Calu3 (cell line): Measurements from ENCODE around the gene SLC22A23. TPM values are rescaled to one million over a fixed set of nuclear protein-coding genes. Genes with fewer than 3 reads are reported as not detected.

Experiments
- BruUV-seq: library from RNA; stranded (reverse); fragments of 400-500 nt; replicated peaks from 2 replicates; lab custom pipeline; 2021; lab: Mats Ljungman, UMichigan
- CTCF ChIA-PET: fragments of 300-600 bp; sonication (Branson Sonifier 250); formaldehyde crosslinking; loops from one replicate; lab custom pipeline; 2022; ENCODE audit warnings: antibody characterized with exemption; lab: Charles Lee
- DNase-seq: peaks from one replicate; pipeline ENCODE4 v3.0.0; 2022
- H3K27ac Mint-ChIP-seq: one replicate; pipeline ENCODE4 v1.8.0; 2022; ENCODE audit warnings: mixed read lengths; ENCODE audit not compliant: unreplicated experiment
- H3K27me3 Mint-ChIP-seq: one replicate; pipeline ENCODE4 v1.8.0; 2022; ENCODE audit warnings: mixed read lengths; ENCODE audit not compliant: unreplicated experiment
- H3K36me3 Mint-ChIP-seq: one replicate; pipeline ENCODE4 v1.8.0; 2022; ENCODE audit warnings: mild to moderate bottlenecking, moderate library complexity, mixed read lengths; ENCODE audit not compliant: insufficient read depth, unreplicated experiment
- H3K4me1 Mint-ChIP-seq: one replicate; pipeline ENCODE4 v1.8.0; 2022; ENCODE audit warnings: mild to moderate bottlenecking, low read depth, mixed read lengths; ENCODE audit not compliant: unreplicated experiment
- H3K4me3 Mint-ChIP-seq: one replicate; pipeline ENCODE4 v1.8.0; 2022; ENCODE audit warnings: mild to moderate bottlenecking, low read depth, moderate library complexity, mixed read lengths; ENCODE audit not compliant: unreplicated experiment
- H3K9me3 Mint-ChIP-seq: one replicate; pipeline ENCODE4 v1.8.0; 2022; ENCODE audit warnings: low read depth, mixed read lengths; ENCODE audit not compliant: unreplicated experiment
- intact Hi-C: fragments of 100-400 bp; cut with micrococcal nuclease; formaldehyde crosslinking; loops from one replicate; pipeline ENCODE4 v1.10.0; 2022; ENCODE audit not compliant: unreplicated experiment
- total RNA-seq: library from RNA; stranded (reverse); gene quantifications from 2 replicates; pipeline ENCODE4 v1.2.3, GENCODE V29; 2022
- TF ChIP-seq, protein P1 (sequence below): fragments of 200-600 bp; IDR thresholded peaks from one replicate; pipeline ENCODE4 v1.8.0; 2022; ENCODE audit warnings: antibody characterized with exemption; ENCODE audit not compliant: unreplicated experiment

SLC22A23 gene
- total RNA-seq, 1 experiment from 2014 or later = 3.9 TPM

DNA sequence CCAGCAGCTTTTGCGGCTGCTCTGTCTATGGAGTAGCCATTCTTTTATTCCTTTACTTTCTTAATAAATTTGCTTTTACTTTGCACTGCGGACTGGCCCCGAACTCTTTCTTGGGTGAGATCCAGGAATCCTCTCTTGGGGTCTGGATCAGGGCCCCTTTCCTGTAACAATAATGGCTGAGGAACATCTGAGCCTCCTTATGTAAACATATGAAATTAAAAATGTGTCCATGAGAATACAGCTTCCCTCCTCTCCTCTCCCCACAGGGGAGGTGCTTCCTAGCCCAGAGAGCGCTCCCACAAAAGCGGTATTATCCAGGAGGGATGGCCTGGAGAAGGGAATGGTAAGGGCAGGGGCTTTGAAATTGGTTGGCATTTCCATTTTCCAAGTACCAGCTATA is 117.0 kb downstream of the SLC22A23 start:
- BruUV-seq = no TSS peak
- intact Hi-C loops = no loop called here
- CTCF ChIA-PET = no interaction called here

DNA sequence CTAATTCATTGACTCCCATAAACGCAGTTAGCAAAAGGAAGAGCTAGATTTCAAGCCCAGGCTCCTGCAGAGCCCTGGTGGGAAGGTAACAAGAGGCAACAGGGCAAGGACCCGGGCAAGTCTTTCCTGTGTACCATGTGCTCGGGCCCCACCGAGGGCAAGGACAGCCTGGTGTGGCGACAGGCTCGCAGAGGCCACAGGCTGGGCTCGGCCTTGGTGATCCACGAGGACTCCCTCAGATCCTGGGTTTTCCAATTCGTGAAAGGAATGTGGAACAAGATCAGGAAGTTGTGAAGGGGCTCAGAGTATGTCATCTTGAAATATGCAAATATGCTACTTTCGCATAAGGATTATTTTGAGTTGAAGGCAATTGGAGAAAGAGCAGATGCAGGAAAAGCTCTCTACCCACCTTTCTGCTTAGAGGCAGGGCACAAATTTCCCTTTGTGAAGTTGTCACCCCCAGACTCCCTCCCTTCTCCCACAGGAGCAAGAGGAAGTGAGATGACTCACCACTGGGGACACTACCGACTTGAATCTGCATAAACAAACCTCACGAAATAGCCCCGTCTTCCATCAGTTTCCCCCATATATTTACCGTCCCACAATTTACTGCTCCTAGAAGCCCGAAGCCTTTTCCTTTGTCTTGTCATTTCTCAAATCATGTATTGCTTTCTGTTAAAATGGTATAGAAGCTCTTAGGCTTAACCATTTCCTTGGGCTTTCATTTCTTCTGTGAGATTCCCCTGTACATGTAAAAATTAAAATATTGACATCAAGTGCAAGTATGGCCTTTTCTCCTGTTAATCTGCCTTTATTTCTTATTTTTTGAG is 119.1 kb downstream of the SLC22A23 start:
- H3K27me3 Mint-ChIP-seq = peaks cover 13% of the 10 kb centered on the region
- CTCF ChIA-PET = no interaction called here
- intact Hi-C loops = no loop called here
- no peak overlapping the region for H3K27ac Mint-ChIP-seq
- peak; percentile 20 for DNase-seq
- H3K36me3 Mint-ChIP-seq = no peaks in the 10 kb centered on the region
- H3K4me3 Mint-ChIP-seq = peak overlapping the region; percentile 22
- H3K9me3 Mint-ChIP-seq = no peaks in the 10 kb centered on the region
- BruUV-seq = no TSS peak
- peaks cover 18% of the 10 kb centered on the region for H3K4me1 Mint-ChIP-seq
- TF ChIP-seq, protein P1, sequence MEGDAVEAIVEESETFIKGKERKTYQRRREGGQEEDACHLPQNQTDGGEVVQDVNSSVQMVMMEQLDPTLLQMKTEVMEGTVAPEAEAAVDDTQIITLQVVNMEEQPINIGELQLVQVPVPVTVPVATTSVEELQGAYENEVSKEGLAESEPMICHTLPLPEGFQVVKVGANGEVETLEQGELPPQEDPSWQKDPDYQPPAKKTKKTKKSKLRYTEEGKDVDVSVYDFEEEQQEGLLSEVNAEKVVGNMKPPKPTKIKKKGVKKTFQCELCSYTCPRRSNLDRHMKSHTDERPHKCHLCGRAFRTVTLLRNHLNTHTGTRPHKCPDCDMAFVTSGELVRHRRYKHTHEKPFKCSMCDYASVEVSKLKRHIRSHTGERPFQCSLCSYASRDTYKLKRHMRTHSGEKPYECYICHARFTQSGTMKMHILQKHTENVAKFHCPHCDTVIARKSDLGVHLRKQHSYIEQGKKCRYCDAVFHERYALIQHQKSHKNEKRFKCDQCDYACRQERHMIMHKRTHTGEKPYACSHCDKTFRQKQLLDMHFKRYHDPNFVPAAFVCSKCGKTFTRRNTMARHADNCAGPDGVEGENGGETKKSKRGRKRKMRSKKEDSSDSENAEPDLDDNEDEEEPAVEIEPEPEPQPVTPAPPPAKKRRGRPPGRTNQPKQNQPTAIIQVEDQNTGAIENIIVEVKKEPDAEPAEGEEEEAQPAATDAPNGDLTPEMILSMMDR = no peak

More for the DNA sequence above, 117.0 kb downstream of the SLC22A23 start:
- H3K4me3 Mint-ChIP-seq = no peak overlapping the region
- TF ChIP-seq, protein P1 = no peak
- H3K36me3 Mint-ChIP-seq = no peaks in the 10 kb centered on the region
- no peak overlapping the region for H3K27ac Mint-ChIP-seq
- peaks cover 18% of the 10 kb centered on the region for H3K4me1 Mint-ChIP-seq
- DNase-seq = no peak
- H3K27me3 Mint-ChIP-seq = no peaks in the 10 kb centered on the region
- no peaks in the 10 kb centered on the region for H3K9me3 Mint-ChIP-seq

DNA sequence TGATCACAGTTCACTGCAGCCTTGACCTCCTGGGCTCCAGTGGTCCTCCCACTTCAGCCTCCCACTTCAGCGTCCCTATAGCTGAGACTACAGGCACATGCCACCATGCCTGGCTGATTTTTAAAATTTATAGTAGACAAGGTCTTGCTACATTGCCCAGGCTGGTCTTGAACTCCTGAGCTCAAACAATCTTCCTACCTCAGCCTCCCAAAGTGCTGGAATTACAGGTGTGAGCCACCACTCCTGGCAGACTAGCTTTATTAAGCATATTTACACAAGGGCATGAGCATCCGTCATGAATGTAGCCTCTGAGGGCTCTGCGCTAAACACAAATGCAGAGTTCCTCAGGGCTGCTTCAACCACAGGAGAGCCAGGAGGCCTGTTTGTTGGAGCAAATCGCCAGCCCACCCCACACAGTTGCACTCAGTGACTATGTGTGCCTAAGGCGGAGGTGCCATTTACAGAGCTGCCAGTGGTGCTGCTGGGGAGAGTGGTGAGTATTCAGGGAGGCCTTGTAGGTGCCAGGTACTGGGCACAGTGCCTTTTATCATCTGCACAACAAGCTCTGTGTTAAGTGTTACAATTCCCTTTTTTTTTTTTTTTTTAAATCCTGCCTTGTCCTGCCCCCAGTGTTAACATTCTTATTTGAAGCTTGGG is 119.9 kb downstream of the SLC22A23 start:
- Mint-ChIP-seq H3K4me1 (peaks cover 18% of the 10 kb centered on the region), H3K36me3 (no peaks in the 10 kb centered on the region), H3K27me3 (peaks cover 20% of the 10 kb centered on the region), H3K4me3 (no peak overlapping the region), H3K9me3 (no peaks in the 10 kb centered on the region), H3K27ac (no peak overlapping the region)
- no peak for DNase-seq
- TF ChIP-seq, protein P1 = no peak
- intact Hi-C loops = no loop called here
- no TSS peak for BruUV-seq
- CTCF ChIA-PET = interaction anchor here (0.6 kb wide), 1 partner anchor 24 kb away, joined by 3 read pairs; no protein-coding TSS in a partner anchor

DNA sequence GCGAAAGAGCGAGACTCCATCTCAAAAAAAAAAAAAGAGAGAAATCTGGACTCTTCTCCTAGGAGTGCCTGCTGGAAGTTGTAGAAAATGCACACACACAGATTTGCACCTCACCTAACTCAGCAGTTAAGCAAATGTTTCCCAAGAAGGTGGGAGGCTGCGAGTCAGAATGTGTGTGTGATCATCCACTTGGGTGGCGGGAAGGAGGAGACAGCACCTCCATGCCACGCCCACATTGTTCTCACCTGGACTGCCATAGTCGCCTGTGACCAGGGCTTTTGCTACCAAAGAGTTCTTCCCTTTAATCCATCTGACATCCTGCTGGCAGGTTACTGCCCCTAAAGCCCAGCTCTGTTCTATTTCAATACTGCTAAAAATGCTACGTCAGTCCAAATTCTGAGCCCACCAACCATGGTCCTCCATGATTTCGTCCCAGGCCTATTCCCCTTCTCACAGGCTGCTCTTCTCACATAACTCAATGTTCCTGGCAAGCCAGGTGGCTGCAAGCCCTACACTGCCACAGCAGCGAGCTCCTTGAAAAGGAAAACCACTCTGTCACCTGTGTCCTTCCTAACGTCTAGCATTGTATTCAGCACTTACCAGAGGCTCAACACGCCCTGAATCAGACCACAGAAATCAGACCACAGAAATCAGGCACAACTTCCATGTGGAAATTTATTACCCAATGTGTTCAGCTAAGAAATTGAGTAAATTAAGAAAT is 120.6 kb downstream of the SLC22A23 start:
- CTCF ChIA-PET = interaction anchor here (0.6 kb wide), 1 partner anchor 24 kb away, joined by 3 read pairs; no protein-coding TSS in a partner anchor
- peaks cover 20% of the 10 kb centered on the region for H3K27me3 Mint-ChIP-seq
- no peak overlapping the region for H3K4me3 Mint-ChIP-seq

More for the DNA sequence above, 120.6 kb downstream of the SLC22A23 start:
- Mint-ChIP-seq H3K9me3 (no peaks in the 10 kb centered on the region), H3K36me3 (no peaks in the 10 kb centered on the region), H3K27ac (no peak overlapping the region), H3K4me1 (peaks cover 18% of the 10 kb centered on the region)
- no TSS peak for BruUV-seq
- no peak for DNase-seq
- TF ChIP-seq, protein P1 = no peak
- intact Hi-C loops = no loop called here
